HepG2 (cell line): Measurements from ENCODE around the gene RHD. TPM values are rescaled to one million over a fixed set of nuclear protein-coding genes. Genes with fewer than 3 reads are reported as not detected.

Experiments used
- AKNA ChIP-seq: sonication (generic); formaldehyde crosslinking; IDR thresholded peaks from 2 replicates; pipeline ENCODE4 v1.4.0; 2020; ENCODE audit warnings: missing genetic modification reagents, borderline replicate concordance
- CEBPZ ChIP-seq: IDR thresholded peaks from 2 replicates; pipeline ENCODE4 v1.6.1; 2012; ENCODE audit warnings: low read length, improper control_type of control experiment
- ELF4 ChIP-seq: sonication (generic); formaldehyde crosslinking; IDR thresholded peaks from 2 replicates; pipeline ENCODE4 v1.5.0; 2020; ENCODE audit warnings: missing genetic modification reagents, mild to moderate bottlenecking, moderate library complexity, borderline replicate concordance
- MAFG ChIP-seq: sonication (generic); formaldehyde crosslinking; IDR thresholded peaks from 2 replicates; pipeline ENCODE4 v1.5.1; 2020; ENCODE audit warnings: mild to moderate bottlenecking, missing genetic modification reagents
- PHB2 ChIP-seq: fragments of 450-650 bp; IDR thresholded peaks from 2 replicates; pipeline ENCODE4 v1.6.1; 2018; ENCODE audit not compliant: partially characterized antibody
- SALL1 ChIP-seq: sonication (generic); formaldehyde crosslinking; IDR thresholded peaks from 2 replicates; pipeline ENCODE4 v1.8.0; 2022; ENCODE audit warnings: mild to moderate bottlenecking, missing genetic modification reagents
- SP1 ChIP-seq, 2 experiments: fragments of 450-650 bp in 1 of 2; sonication (generic) in 1 of 2; formaldehyde crosslinking in 1 of 2; IDR thresholded peaks; 2 replicates each; pipeline versions ENCODE4 v1.4.0 to v1.6.1; 2016 to 2020; ENCODE audit warnings: missing genetic modification reagents in 1 of 2
- ZFP91 ChIP-seq: sonication (generic); formaldehyde crosslinking; IDR thresholded peaks from 2 replicates; pipeline ENCODE4 v1.9.0; 2022; ENCODE audit warnings: missing genetic modification reagents, mild to moderate bottlenecking, borderline replicate concordance
- ZNF17 ChIP-seq: sonication (generic); formaldehyde crosslinking; IDR thresholded peaks from 2 replicates; pipeline ENCODE4 v1.5.0; 2020; ENCODE audit warnings: mild to moderate bottlenecking, missing genetic modification reagents
- ZNF280D ChIP-seq: sonication (generic); formaldehyde crosslinking; IDR thresholded peaks from 2 replicates; pipeline ENCODE4 v1.5.1; 2020; ENCODE audit warnings: mild to moderate bottlenecking, missing genetic modification reagents
- ZNF30 ChIP-seq: sonication (generic); formaldehyde crosslinking; IDR thresholded peaks from 2 replicates; pipeline ENCODE4 v1.5.0; 2020; ENCODE audit warnings: mild to moderate bottlenecking, missing genetic modification reagents
- ZNF335 ChIP-seq: sonication (generic); formaldehyde crosslinking; IDR thresholded peaks from 2 replicates; pipeline ENCODE4 v1.4.0; 2020; ENCODE audit warnings: missing genetic modification reagents
- ZNF501 ChIP-seq: sonication (generic); formaldehyde crosslinking; IDR thresholded peaks from 2 replicates; pipeline ENCODE4 v1.5.1; 2020; ENCODE audit warnings: mild to moderate bottlenecking, moderate library complexity, missing genetic modification reagents
- ZNF720 ChIP-seq: sonication (generic); formaldehyde crosslinking; IDR thresholded peaks from 2 replicates; pipeline ENCODE4 v1.4.0; 2020; ENCODE audit warnings: missing genetic modification reagents
- polyA plus RNA-seq, 8 experiments: library from polyadenylated mRNA; depleted of rRNA in 3 of 8; stranded (reverse) in 7 of 8; unstranded in 1 of 8; fragments of >200 nt; fragmentation: Illumina TruSeq in 4 of 8; extraction: Trizol in 4 of 8; gene quantifications; 2 replicates each; pipeline versions ENCODE4 v1.2.1 to v1.2.3, GENCODE V29; 2011 to 2016; ENCODE audit warnings: low read depth in 4 of 8, missing spikeins in 1 of 8, mixed read lengths in 1 of 8; ENCODE audit not compliant: insufficient read depth in 1 of 8
- total RNA-seq, 5 experiments: library from RNA; depleted of rRNA; stranded (reverse); fragments of >200 nt; fragmentation: Illumina TruSeq; extraction: Trizol; gene quantifications; 2 replicates each; pipeline ENCODE4 v1.2.3, GENCODE V29; 2016; ENCODE audit warnings: low read depth in 1 of 5

Gene RHD
- total and polyA plus RNA-seq, 2 of the 13 experiments (the other 11 are each of a cell fraction or from before 2014, with no cell fraction given) = not detected

GRCh38 chr1:25239681-25240541 is 32.4 kb upstream of the RHD start (continued):
- TF ChIP-seq CEBPZ = no peak
- TF ChIP-seq ZNF17 (CRISPR knock-in tag) = no peak
- peak; percentile 78 for TF ChIP-seq SALL1 (CRISPR knock-in tag)
- peak; percentile 61 for TF ChIP-seq ZNF501 (CRISPR knock-in tag)
- TF ChIP-seq PHB2 = no peak
- no peak for TF ChIP-seq ZNF30 (CRISPR knock-in tag)
- no peak for TF ChIP-seq SP1 (IDR thresholded peaks at IDR 0.05)
- no peak for TF ChIP-seq SP1 (CRISPR knock-in tag; IDR thresholded peaks at IDR 0.05)
- TF ChIP-seq ZNF335 = no peak
- TF ChIP-seq ZNF280D = peak; percentile 31; the same call in 1 of the 2 replicates
- no peak for TF ChIP-seq AKNA (CRISPR knock-in tag)
- TF ChIP-seq MAFG (CRISPR knock-in tag) = no peak
- TF ChIP-seq ZFP91 (CRISPR knock-in tag) = peak; percentile 78; the same call in 1 of the 2 replicates
- TF ChIP-seq ZNF720 (CRISPR knock-in tag) = no peak
- TF ChIP-seq ELF4 (CRISPR knock-in tag) = no peak; the same call in 1 of the 2 replicates
